ENCODE results near the gene PACS2. TPM values are rescaled to one million over a fixed set of nuclear protein-coding genes. Genes with fewer than 3 reads are reported as not detected.

PACS2 gene
- polyA plus RNA-seq, 3 donors: 3.1 to 87.0 (median 3.7) TPM

DNA sequence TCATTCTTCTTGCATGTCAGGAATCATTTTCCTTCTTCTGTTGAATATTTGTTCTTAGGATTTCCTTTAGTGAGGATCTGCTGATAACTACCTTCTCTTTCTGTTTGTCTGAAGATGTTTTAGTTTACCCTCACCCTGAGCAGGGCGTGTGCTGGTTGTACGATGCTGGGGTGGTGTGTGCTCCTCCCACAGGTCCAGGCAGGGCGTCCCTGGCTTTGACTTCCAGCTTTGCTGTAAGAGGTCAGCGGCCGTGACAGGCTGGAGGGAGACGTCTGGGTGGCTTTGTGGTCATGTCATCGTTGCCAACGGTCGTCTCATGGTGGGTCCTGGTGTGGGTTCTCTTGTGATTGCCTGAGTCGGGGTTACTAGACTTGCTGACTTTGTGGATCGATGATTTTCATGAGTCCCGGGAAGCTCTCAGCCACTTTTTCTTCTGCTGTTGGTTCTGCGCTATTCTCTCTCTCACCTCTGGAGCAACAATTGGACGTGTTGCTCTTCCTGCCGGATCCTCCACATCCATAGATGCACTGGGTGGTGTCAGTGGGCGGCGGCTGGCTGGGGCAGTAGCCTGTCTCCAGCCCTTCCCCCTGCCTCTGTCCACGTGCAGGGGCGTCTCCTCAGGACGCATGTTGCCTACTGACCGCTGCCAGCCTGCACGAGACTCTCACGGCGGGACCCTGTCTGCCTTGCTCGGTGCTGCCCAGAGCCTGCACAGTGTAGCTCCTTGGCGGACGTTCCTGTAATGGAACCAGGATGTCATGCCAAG, 8.4 kb downstream of the PACS2 start:
- Mint-ChIP-seq H3K27ac (no peak overlapping the region), H3K36me3 (peaks cover 10 to 12% of the 10 kb centered on the region in 2 donors), H3K27me3 (ENCODE audit: low read depth in 3 of 3) (peaks cover 0 to 2% (median 0%) of the 10 kb centered on the region in 3 donors), H3K9me3 (peaks cover 0 to 2% (median 0%) of the 10 kb centered on the region in 7 donors), H3K4me1 (peaks cover 8% of the 10 kb centered on the region), H3K4me3 (no peak overlapping the region)
- no peak overlapping the region for H3K4me2 ChIP-seq (replicated peaks; ENCODE audit: extremely low read depth, low read length, poor library complexity, severe bottlenecking)
- peaks cover 63% of the 10 kb centered on the region for H4K20me1 ChIP-seq (ENCODE audit: insufficient read depth, low read length)
- H3K9me3 ChIP-seq (replicated peaks in 1 of 2; ENCODE audit: control insufficient read depth in 1 of 2, insufficient read depth in 1 of 2, low read length in 2 of 2): no peaks in the 10 kb centered on the region
- 89% methylated on average over 17 of the region's 27 CpGs for WGBS (ENCODE audit: insufficient coverage)
- intact Hi-C loops (cut with micrococcal nuclease): no loop called here
- DNase-seq: no peak
- no peak overlapping the region for H3K9ac ChIP-seq (ENCODE audit: insufficient read depth, low read length, poor library complexity, severe bottlenecking)
- no peaks in the 10 kb centered on the region for H3K27me3 ChIP-seq (ENCODE audit: control insufficient read depth in 2 of 2, insufficient read depth in 2 of 2, low read length in 2 of 2)
- TF ChIP-seq CTCF (IDR thresholded peaks at IDR 0.05): no peak
- peaks cover 10 to 11% of the 10 kb centered on the region in 2 donors for H3K4me1 ChIP-seq (ENCODE audit: control insufficient read depth in 1 of 2, insufficient read depth in 2 of 2, low read length in 2 of 2)
- no peak overlapping the region for H2AFZ ChIP-seq (ENCODE audit: insufficient read depth, low read depth, low read length, poor library complexity, severe bottlenecking)
- no peak overlapping the region for H3K4me3 ChIP-seq (replicated peaks in 1 of 3; ENCODE audit: low read depth in 2 of 3, low read length in 3 of 3)
- no peaks in the 10 kb centered on the region for H3K36me3 ChIP-seq (replicated peaks in 1 of 2; ENCODE audit: control insufficient read depth in 1 of 2, insufficient read depth in 2 of 2, low read length in 2 of 2)
- peaks cover 60% of the 10 kb centered on the region for H3K79me2 ChIP-seq (ENCODE audit: insufficient read depth, low read length)
- H3K27ac ChIP-seq (ENCODE audit: low read depth in 1 of 2, low read length in 2 of 2): no peak overlapping the region

- Mint-ChIP-seq H3K4me1 (peaks cover 8% of the 10 kb centered on the region), H3K27me3 (ENCODE audit: low read depth in 3 of 3) (peaks cover 0 to 2% (median 0%) of the 10 kb centered on the region in 3 donors), H3K4me3 (no peak overlapping the region), H3K27ac (no peak overlapping the region), H3K9me3 (peaks cover 0 to 2% (median 0%) of the 10 kb centered on the region in 7 donors), H3K36me3 (peaks cover 10 to 12% of the 10 kb centered on the region in 2 donors)
- H3K9ac ChIP-seq (ENCODE audit: insufficient read depth, low read length, poor library complexity, severe bottlenecking): no peak overlapping the region
- no peak overlapping the region for H3K27ac ChIP-seq (ENCODE audit: low read depth in 1 of 2, low read length in 2 of 2)
- no peaks in the 10 kb centered on the region for H3K27me3 ChIP-seq (ENCODE audit: control insufficient read depth in 2 of 2, insufficient read depth in 2 of 2, low read length in 2 of 2)
- peaks cover 67% of the 10 kb centered on the region for H4K20me1 ChIP-seq (ENCODE audit: insufficient read depth, low read length)
- WGBS (ENCODE audit: insufficient coverage): 98% methylated on average over 13 of the region's 13 CpGs
- intact Hi-C loops (cut with micrococcal nuclease): no loop called here
- no peak overlapping the region for H2AFZ ChIP-seq (ENCODE audit: insufficient read depth, low read depth, low read length, poor library complexity, severe bottlenecking)
- peaks cover 58% of the 10 kb centered on the region for H3K79me2 ChIP-seq (ENCODE audit: insufficient read depth, low read length)
- TF ChIP-seq CTCF (IDR thresholded peaks at IDR 0.05): no peak
- no peaks in the 10 kb centered on the region for H3K36me3 ChIP-seq (replicated peaks in 1 of 2; ENCODE audit: control insufficient read depth in 1 of 2, insufficient read depth in 2 of 2, low read length in 2 of 2)
- H3K4me2 ChIP-seq (replicated peaks; ENCODE audit: extremely low read depth, low read length, poor library complexity, severe bottlenecking): no peak overlapping the region
- H3K4me1 ChIP-seq (ENCODE audit: control insufficient read depth in 1 of 2, insufficient read depth in 2 of 2, low read length in 2 of 2): peaks cover 9 to 10% of the 10 kb centered on the region in 2 donors
- DNase-seq: no peak
- no peaks in the 10 kb centered on the region for H3K9me3 ChIP-seq (replicated peaks in 1 of 2; ENCODE audit: control insufficient read depth in 1 of 2, insufficient read depth in 1 of 2, low read length in 2 of 2)
- no peak overlapping the region for H3K4me3 ChIP-seq (replicated peaks in 1 of 3; ENCODE audit: low read depth in 2 of 3, low read length in 3 of 3)
These were observed 9.1 kb downstream of the PACS2 start for GRCh38 chr14:105323663-105324062.
